Panc1 (cell line): ENCODE data around the gene COQ8B. TPM values are rescaled to one million over a fixed set of nuclear protein-coding genes. Genes with fewer than 3 reads are reported as not detected.
A peak's percentile ranks its signal among the peaks of the same experiment; 100 is the strongest.

ENCODE experiments used
- ATAC-seq: fragments of 200-7000 bp; cut with Tn5 transposase; 2 replicates; pipeline ENCODE4 v1.9.1; 2020; ENCODE audit warnings: mild to moderate bottlenecking, moderate library complexity
- BruUV-seq: library from RNA; stranded (reverse); fragments of 400-500 nt; replicated peaks from 2 replicates; lab custom pipeline; 2021; lab: Mats Ljungman, UMichigan
- CTCF ChIA-PET: fragments of 300-600 bp; sonication (Branson Sonifier 250); formaldehyde crosslinking; loops from one replicate; lab custom pipeline; 2022; ENCODE audit warnings: antibody characterized with exemption; lab: Charles Lee
- POLR2A ChIA-PET: fragments of 300-600 bp; sonication (Branson Sonifier 250); formaldehyde crosslinking; loops from one replicate; lab custom pipeline; 2022; ENCODE audit warnings: antibody characterized with exemption; lab: Charles Lee
- DNase-seq: peaks from one replicate; pipeline ENCODE4 v3.0.0-alpha.2; 2010; ENCODE audit warnings: low read depth, low spot score
- H3K27ac ChIP-seq: 2 replicates; pipeline ENCODE4 v1.5.1; 2011; ENCODE audit warnings: mild to moderate bottlenecking, low read length, inconsistent platforms
- H3K27me3 ChIP-seq: fragments of 200-500 bp; sonication (Bioruptor generic); 2 replicates; pipeline ENCODE4 v1.6.0; 2014; ENCODE audit warnings: low read length, inconsistent platforms; ENCODE audit not compliant: control insufficient read depth, insufficient read depth
- H3K36me3 ChIP-seq: fragments of 200-500 bp; sonication (Bioruptor generic); 2 replicates; pipeline ENCODE4 v1.5.1; 2014; ENCODE audit warnings: inconsistent platforms, mild to moderate bottlenecking, low read length, moderate library complexity; ENCODE audit not compliant: control insufficient read depth, insufficient read depth
- H3K4me1 ChIP-seq: 2 replicates; pipeline ENCODE4 v1.5.1; 2011; ENCODE audit warnings: inconsistent platforms, mild to moderate bottlenecking, low read length, moderate library complexity; ENCODE audit not compliant: control insufficient read depth, insufficient read depth
- H3K4me3 ChIP-seq, 2 experiments: 2 replicates each; pipeline ENCODE4 v1.5.1; 2011 to 2012; ENCODE audit warnings: low read depth in 2 of 2, low read length in 2 of 2, mild to moderate bottlenecking in 2 of 2, inconsistent platforms in 1 of 2, moderate library complexity in 1 of 2
- H3K9me3 ChIP-seq: fragments of 200-500 bp; sonication (Bioruptor generic); 2 replicates; pipeline ENCODE4 v1.5.1; 2014; ENCODE audit warnings: low read depth, mild to moderate bottlenecking, inconsistent platforms, low read length, moderate library complexity; ENCODE audit not compliant: control insufficient read depth, insufficient read depth
- CTCF ChIP-seq: fragments of 450-650 bp; IDR thresholded peaks from 2 replicates; pipeline ENCODE4 v1.5.1; 2017; ENCODE audit warnings: mild to moderate bottlenecking
- POLR2AphosphoS5 ChIP-seq: IDR thresholded peaks from 2 replicates; pipeline ENCODE4 v1.6.1; 2012; ENCODE audit warnings: mild to moderate bottlenecking, low read depth, low read length, moderate library complexity
- REST ChIP-seq, 2 experiments: IDR thresholded peaks; 2 replicates each; pipeline ENCODE4 v1.6.1; 2011 to 2012; ENCODE audit warnings: low read depth in 2 of 2, control low read depth in 1 of 2, low read length in 1 of 2, mild to moderate bottlenecking in 1 of 2, moderate library complexity in 1 of 2; ENCODE audit not compliant: insufficient read depth in 1 of 2
- SIN3A ChIP-seq: IDR thresholded peaks from 2 replicates; pipeline ENCODE4 v1.6.1; 2012; ENCODE audit warnings: low read depth, mild to moderate bottlenecking, low read length, moderate library complexity, borderline replicate concordance; ENCODE audit not compliant: insufficient read depth
- TCF7L2 ChIP-seq: IDR thresholded peaks from 2 replicates; pipeline ENCODE4 v1.6.1; 2011; ENCODE audit warnings: mild to moderate bottlenecking, low read depth, low read length, inconsistent platforms
- in situ Hi-C: cut with HindIII; loops from 2 replicates; pipeline ENCODE4 v1.10.0; 2016; ENCODE audit warnings: low sequenced_read_pairs, low pct_unique_long_range_greater_than_20kb
- intact Hi-C: fragments of 100-400 bp; cut with micrococcal nuclease; formaldehyde crosslinking; loops from one replicate; pipeline ENCODE4 v1.10.0; 2022; ENCODE audit not compliant: unreplicated experiment
- total RNA-seq: library from RNA; stranded (reverse); gene quantifications from one replicate; pipeline ENCODE4 v1.2.1, GENCODE V29; 2021; ENCODE audit not compliant: unreplicated experiment

Gene COQ8B
- total RNA-seq, 1 experiment from 2014 or later, result 15.6 TPM

DNA sequence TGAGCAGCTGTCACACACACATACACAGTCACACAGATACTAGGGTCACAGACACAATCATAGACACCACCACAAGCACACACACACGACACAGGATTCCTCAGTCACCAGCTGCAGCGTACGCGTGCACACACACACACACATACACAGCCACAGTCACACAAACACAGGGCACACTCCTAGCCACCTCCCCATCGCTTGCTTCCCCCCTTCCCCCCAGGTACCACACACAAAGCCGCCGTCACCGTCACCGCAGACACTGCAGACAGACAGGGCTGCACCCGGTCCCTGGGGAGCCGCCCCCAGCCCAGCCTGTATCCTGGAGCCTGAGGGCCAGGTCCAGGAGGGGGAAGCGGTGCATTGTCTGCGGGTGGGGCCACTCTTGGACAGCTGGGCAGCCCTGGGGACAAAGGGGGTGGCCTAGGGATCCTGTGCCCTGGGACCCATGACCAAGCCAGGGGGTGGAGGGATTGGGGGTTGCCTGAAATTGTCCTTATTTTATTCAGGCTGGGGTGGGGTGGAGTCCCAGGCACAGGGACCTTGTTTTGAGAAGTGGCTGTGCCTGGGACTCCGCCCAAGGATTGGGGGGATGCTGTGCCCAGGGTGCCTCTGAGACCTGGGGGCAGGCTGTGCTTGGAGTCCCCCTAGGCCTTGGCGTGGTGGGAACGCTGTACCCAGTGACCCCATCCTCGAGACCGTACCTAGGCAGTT, 27.2 kb downstream of the COQ8B start:
- peaks cover 9% of the 10 kb centered on the region for H3K4me1 ChIP-seq
- no peaks in the 10 kb centered on the region for H3K9me3 ChIP-seq
- in situ Hi-C loops (no loop called here), intact Hi-C loops (no loop called here)
- H3K4me3 ChIP-seq, result peak overlapping the region; percentile 58 to 73
- no TSS peak for BruUV-seq
- H3K27ac ChIP-seq, result peak overlapping the region; percentile 79
- ChIA-PET POLR2A (no interaction called here), CTCF (no interaction called here)
- TF ChIP-seq REST (IDR thresholded peaks at IDR 0.05; ENCODE audit: insufficient read depth in 1 of 2, low read depth in 2 of 2, low read length in 1 of 2) (no peak), CTCF (no peak), TCF7L2 (no peak)
- DNase-seq, result no peak
- ATAC-seq, result peak; percentile 19; the same call in 1 of the 2 replicates
- H3K36me3 ChIP-seq, result no peaks in the 10 kb centered on the region
- no peaks in the 10 kb centered on the region for H3K27me3 ChIP-seq

DNA sequence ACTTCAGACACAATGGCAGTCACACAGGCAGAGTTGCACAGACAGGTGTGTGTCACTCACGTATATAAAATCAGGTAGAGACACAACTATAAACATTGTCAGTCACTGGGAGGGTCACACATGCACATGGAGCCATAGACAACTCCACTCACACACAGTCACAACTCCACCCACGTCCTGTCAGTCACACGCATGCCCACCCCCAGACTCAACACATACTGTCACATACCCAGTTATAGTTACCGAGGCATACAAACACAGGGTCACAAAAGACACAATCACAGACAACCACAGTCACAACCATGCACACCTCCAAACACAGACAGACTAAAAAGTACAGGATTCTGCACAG, 27.7 kb downstream of the COQ8B start:
- ATAC-seq (no peak), DNase-seq (no peak)
- TF ChIP-seq REST (IDR thresholded peaks at IDR 0.05; ENCODE audit: insufficient read depth in 1 of 2, low read depth in 2 of 2, low read length in 1 of 2) (no peak), POLR2AphosphoS5 (no peak), CTCF (no peak), TCF7L2 (no peak), SIN3A (no peak)
- ChIA-PET CTCF (no interaction called here), POLR2A (no interaction called here)
- intact Hi-C loops (no loop called here), in situ Hi-C loops (no loop called here)
- Histone ChIP-seq H3K36me3 (no peaks in the 10 kb centered on the region), H3K4me1 (peaks cover 9% of the 10 kb centered on the region), H3K27ac (no peak overlapping the region), H3K27me3 (no peaks in the 10 kb centered on the region), H3K4me3 (peak overlapping the region; percentile 58 to 73), H3K9me3 (no peaks in the 10 kb centered on the region)
- BruUV-seq, result no TSS peak
